Brain microvascular endothelial cell (primary cell): ENCODE data around the gene CAPS2.

Experiments
- DNase-seq: peaks from one replicate; pipeline ENCODE4 v3.0.0-alpha.2; 2020
- H3K27ac ChIP-seq: fragments of 250-450 bp; sonication (Bioruptor Pico); 2 replicates; pipeline ENCODE4 v1.5.1; 2020; ENCODE audit warnings: mild to moderate bottlenecking, moderate library complexity
- H3K27me3 ChIP-seq: fragments of 250-450 bp; sonication (Bioruptor Pico); replicated peaks from 2 replicates; pipeline ENCODE4 v1.5.1; 2020; ENCODE audit warnings: mild to moderate bottlenecking
- H3K36me3 ChIP-seq: fragments of 250-450 bp; sonication (Bioruptor Pico); replicated peaks from 2 replicates; pipeline ENCODE4 v1.5.1; 2020; ENCODE audit warnings: mild to moderate bottlenecking
- H3K4me3 ChIP-seq: 2 replicates; pipeline ENCODE4 v1.5.1; 2011; ENCODE audit warnings: low read depth, mild to moderate bottlenecking, control low read depth, low read length, moderate library complexity
- CTCF ChIP-seq: IDR thresholded peaks from 2 replicates; pipeline ENCODE4 v1.5.1; 2011; ENCODE audit warnings: low read depth, mild to moderate bottlenecking, moderate library complexity, low read length, control low read depth, inconsistent platforms; ENCODE audit errors: missing control alignments
- in situ Hi-C: cut with HindIII; loops from 2 replicates; pipeline ENCODE4 v1.10.0; 2017; ENCODE audit warnings: low sequenced_read_pairs, low pct_ligation_motif_present

Gene CAPS2

DNA sequence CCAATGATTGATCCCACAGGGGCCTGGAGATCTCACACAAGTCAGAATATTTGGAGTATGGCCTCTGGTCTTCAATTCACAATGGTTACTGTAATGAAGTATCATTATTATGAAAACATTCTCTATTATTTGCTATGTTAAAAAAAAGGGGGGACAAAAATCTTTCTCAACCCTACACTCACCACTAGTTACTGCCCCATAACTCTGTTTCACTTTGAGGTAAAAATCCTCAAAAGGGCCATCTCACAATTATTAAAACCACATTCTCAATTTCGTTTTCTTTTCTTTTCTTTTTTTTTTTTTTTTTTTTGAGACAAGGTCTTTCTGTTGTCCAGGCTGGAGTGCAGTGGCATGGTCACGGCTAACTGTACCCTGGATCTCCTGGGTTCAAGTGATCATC is 60.9 kb downstream of the CAPS2 start:
- Histone ChIP-seq H3K27me3 (no peaks in the 10 kb centered on the region), H3K36me3 (no peaks in the 10 kb centered on the region), H3K27ac (no peak overlapping the region), H3K4me3 (no peak overlapping the region)
- no peak for TF ChIP-seq CTCF
- in situ Hi-C loops, result no loop called here
- no peak for DNase-seq

DNA sequence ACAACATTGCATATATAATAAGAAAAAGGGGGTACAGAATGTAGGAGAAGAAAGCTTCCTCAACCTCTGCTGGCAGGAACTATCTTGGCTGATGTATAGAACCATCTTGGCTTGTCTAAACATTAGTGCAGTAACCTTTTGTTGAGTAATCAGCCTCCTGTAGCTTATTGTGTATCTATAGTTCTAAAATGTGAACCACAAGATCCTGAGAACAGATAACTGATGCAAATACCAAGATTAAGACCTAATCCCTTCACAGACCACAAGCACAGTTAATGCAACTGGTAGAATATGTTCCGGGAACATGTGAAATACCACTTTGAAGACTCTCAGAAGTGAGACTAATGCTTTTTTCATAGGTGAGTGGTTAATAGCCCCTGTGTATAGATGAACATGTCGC is 69.8 kb downstream of the CAPS2 start:
- DNase-seq, result no peak
- Histone ChIP-seq H3K4me3 (no peak overlapping the region), H3K27ac (no peak overlapping the region), H3K36me3 (no peaks in the 10 kb centered on the region), H3K27me3 (no peaks in the 10 kb centered on the region)
- no peak for TF ChIP-seq CTCF
- in situ Hi-C loops, result no loop called here

DNA sequence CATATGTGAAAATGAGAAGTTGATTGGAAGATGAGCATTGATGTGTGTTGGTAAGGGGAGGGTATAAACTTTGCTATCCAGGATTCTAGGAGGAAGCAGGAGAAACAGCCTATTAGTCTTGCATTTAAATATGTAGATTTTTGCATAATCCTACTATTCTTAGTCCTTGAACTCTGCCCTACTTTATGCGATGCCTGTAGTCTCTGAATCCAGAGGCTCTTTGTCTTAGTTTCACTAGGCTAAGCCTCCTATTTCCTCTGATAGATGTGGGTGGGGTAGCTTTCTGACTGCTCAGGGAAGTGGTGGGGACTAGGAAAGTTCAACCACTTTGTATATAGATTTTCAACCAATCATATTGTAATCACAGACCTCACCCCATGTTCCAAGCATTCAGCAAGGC is 71.0 kb downstream of the CAPS2 start:
- no peak for DNase-seq
- no peak overlapping the region for H3K4me3 ChIP-seq
- H3K36me3 ChIP-seq, result no peaks in the 10 kb centered on the region
- H3K27me3 ChIP-seq, result no peaks in the 10 kb centered on the region
- in situ Hi-C loops, result no loop called here
- TF ChIP-seq CTCF, result no peak
- no peak overlapping the region for H3K27ac ChIP-seq

DNA sequence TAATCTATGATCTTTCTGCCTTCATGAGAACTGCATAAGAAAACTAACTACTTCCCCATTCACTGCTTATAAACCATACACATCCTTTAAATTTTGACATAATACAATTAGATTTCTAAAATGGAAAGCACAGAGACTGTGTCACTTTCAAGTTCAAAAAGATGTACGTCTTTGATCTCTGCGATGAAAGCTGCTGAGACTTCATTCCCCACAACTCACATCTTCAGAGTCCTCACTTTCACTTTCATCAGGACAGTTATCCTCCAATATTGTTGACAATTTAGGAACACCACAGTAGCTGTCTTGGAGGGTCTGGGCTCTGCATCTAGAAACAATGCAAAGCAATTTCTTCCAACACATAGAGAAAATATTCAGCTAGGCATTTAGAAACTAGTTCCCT is 72.6 kb downstream of the CAPS2 start:
- Histone ChIP-seq H3K4me3 (no peak overlapping the region), H3K27me3 (no peaks in the 10 kb centered on the region), H3K27ac (no peak overlapping the region), H3K36me3 (no peaks in the 10 kb centered on the region)
- in situ Hi-C loops, result no loop called here
- no peak for TF ChIP-seq CTCF
- no peak for DNase-seq

GRCh38 chr12:75245108-75245507 is 85.0 kb downstream of the CAPS2 start:
- no peak overlapping the region for H3K4me3 ChIP-seq
- no peaks in the 10 kb centered on the region for H3K27me3 ChIP-seq
- in situ Hi-C loops, result no loop called here
- no peak for DNase-seq
- H3K36me3 ChIP-seq, result no peaks in the 10 kb centered on the region
- no peak for TF ChIP-seq CTCF
- no peak overlapping the region for H3K27ac ChIP-seq

DNA sequence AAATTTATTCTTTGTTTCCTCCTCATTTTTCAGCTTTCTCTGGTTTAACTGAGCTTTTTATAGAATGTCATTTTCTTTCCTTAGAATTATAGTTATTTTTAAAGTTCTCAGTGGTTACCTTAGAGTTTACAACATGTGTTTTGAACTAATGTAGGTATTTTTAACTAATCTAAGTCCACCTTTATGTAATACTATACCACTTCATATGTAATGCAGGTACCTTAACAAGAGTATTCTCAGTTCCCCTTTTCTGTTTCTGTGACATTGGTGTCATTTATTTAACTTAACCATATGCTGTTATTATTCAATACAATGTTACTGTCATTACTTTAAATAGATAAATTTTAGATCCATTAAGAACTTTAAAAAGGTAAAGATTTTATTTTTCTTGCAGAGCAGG is 90.1 kb downstream of the CAPS2 start:
- in situ Hi-C loops, result no loop called here
- H3K27ac ChIP-seq, result no peak overlapping the region
- H3K36me3 ChIP-seq, result no peaks in the 10 kb centered on the region
- H3K27me3 ChIP-seq, result no peaks in the 10 kb centered on the region
- H3K4me3 ChIP-seq, result no peak overlapping the region
- no peak for DNase-seq
- TF ChIP-seq CTCF, result no peak
